Measurements from ENCODE around the gene MBP. TPM values are rescaled to one million over a fixed set of nuclear protein-coding genes. Genes with fewer than 3 reads are reported as not detected.

The MBP gene
- total and polyA plus RNA-seq, 3 experiments from 2014 or later: 59.5 to 196 (median 60.0) TPM

GRCh38 chr18:76983613-76984051, 149.0 kb downstream of the MBP start:
- ChIA-PET POLR2A (no interaction called here), CTCF (interaction anchor here (0.7 to 4.3 kb wide), 21 partner anchors 9 to 226 kb away, joined by 3 to 58 read pairs (median 5); no protein-coding TSS in a partner anchor)
- Mint-ChIP-seq H3K4me1 (peaks cover 6 to 8% (median 8%) of the 10 kb centered on the region in 3 donors), H3K36me3 (peaks cover 0 to 5% (median 4%) of the 10 kb centered on the region in 3 donors), H3K9me3 (no peaks in the 10 kb centered on the region), H3K27ac (peak overlapping the region in 1 of 8 donors; percentile 74), H3K27me3 (peaks cover 0 to 2% of the 10 kb centered on the region in 2 donors), H3K4me3 (no peak overlapping the region)
- Histone ChIP-seq H3K9me3 (ENCODE audit: low read length) (no peaks in the 10 kb centered on the region), H3K4me3 (ENCODE audit: low read length) (no peak overlapping the region), H3K27ac (ENCODE audit: low read depth, low read length) (no peak overlapping the region), H3K4me1 (ENCODE audit: insufficient read depth, low read length) (no peaks in the 10 kb centered on the region), H3K36me3 (ENCODE audit: insufficient read depth, low read length) (no peaks in the 10 kb centered on the region), H3K27me3 (ENCODE audit: insufficient read depth, low read length, poor library complexity, severe bottlenecking) (no peaks in the 10 kb centered on the region)
- DNase-seq: no peak

- Mint-ChIP-seq H3K27ac (peak overlapping the region in 2 of 8 donors; percentile 42 to 74), H3K4me1 (peaks cover 6 to 8% (median 8%) of the 10 kb centered on the region in 3 donors), H3K27me3 (peaks cover 0 to 2% of the 10 kb centered on the region in 2 donors), H3K36me3 (peaks cover 0 to 7% (median 4%) of the 10 kb centered on the region in 3 donors), H3K4me3 (peak overlapping the region in 2 of 7 donors; percentile 23 to 28), H3K9me3 (no peaks in the 10 kb centered on the region)
- H3K27me3 ChIP-seq (ENCODE audit: insufficient read depth, low read length, poor library complexity, severe bottlenecking): no peaks in the 10 kb centered on the region
- no peaks in the 10 kb centered on the region for H3K9me3 ChIP-seq (ENCODE audit: low read length)
- CTCF ChIA-PET: interaction anchor here (0.7 to 4.3 kb wide), 24 partner anchors 9 to 227 kb away, joined by 3 to 58 read pairs (median 4); no protein-coding TSS in a partner anchor
- no peak overlapping the region for H3K27ac ChIP-seq (ENCODE audit: low read depth, low read length)
- POLR2A ChIA-PET: no interaction called here
- H3K4me3 ChIP-seq (ENCODE audit: low read length): no peak overlapping the region
- peak; percentile 70 to 87 (median 74) for DNase-seq
- H3K4me1 ChIP-seq (ENCODE audit: insufficient read depth, low read length): no peaks in the 10 kb centered on the region
- no peaks in the 10 kb centered on the region for H3K36me3 ChIP-seq (ENCODE audit: insufficient read depth, low read length)
Measured at GRCh38 chr18:76982841-76983583, 149.6 kb downstream of the MBP start.

- POLR2A ChIA-PET: no interaction called here
Measured at GRCh38 chr18:76982038-76982437, 150.5 kb downstream of the MBP start.

GRCh38 chr18:76981396-76981968, 151.1 kb downstream of the MBP start:
- H3K9me3 Mint-ChIP-seq: no peaks in the 10 kb centered on the region
- H3K36me3 Mint-ChIP-seq: peaks cover 0 to 7% (median 4%) of the 10 kb centered on the region in 3 donors
- Histone ChIP-seq H3K4me1 (ENCODE audit: insufficient read depth, low read length) (no peaks in the 10 kb centered on the region), H3K27me3 (ENCODE audit: insufficient read depth, low read length, poor library complexity, severe bottlenecking) (no peaks in the 10 kb centered on the region), H3K27ac (ENCODE audit: low read depth, low read length) (no peak overlapping the region), H3K9me3 (ENCODE audit: low read length) (no peaks in the 10 kb centered on the region), H3K36me3 (ENCODE audit: insufficient read depth, low read length) (no peaks in the 10 kb centered on the region), H3K4me3 (ENCODE audit: low read length) (no peak overlapping the region)
- ChIA-PET CTCF (interaction anchor here (4.2 kb wide), 1 partner anchor 179 kb away, joined by 58 read pairs; no protein-coding TSS in a partner anchor), POLR2A (no interaction called here)
- no peak overlapping the region for H3K27ac Mint-ChIP-seq
- peaks cover 6 to 8% (median 8%) of the 10 kb centered on the region in 3 donors for H3K4me1 Mint-ChIP-seq
- H3K4me3 Mint-ChIP-seq: no peak overlapping the region
- DNase-seq: no peak
- peaks cover 0 to 2% of the 10 kb centered on the region in 2 donors for H3K27me3 Mint-ChIP-seq

More at GRCh38 chr18:76982038-76982437, 150.5 kb downstream of the MBP start:
- Histone ChIP-seq H3K27ac (ENCODE audit: low read depth, low read length) (no peak overlapping the region), H3K27me3 (ENCODE audit: insufficient read depth, low read length, poor library complexity, severe bottlenecking) (no peaks in the 10 kb centered on the region), H3K36me3 (ENCODE audit: insufficient read depth, low read length) (no peaks in the 10 kb centered on the region), H3K4me1 (ENCODE audit: insufficient read depth, low read length) (no peaks in the 10 kb centered on the region), H3K4me3 (ENCODE audit: low read length) (no peak overlapping the region), H3K9me3 (ENCODE audit: low read length) (no peaks in the 10 kb centered on the region)
- H3K36me3 Mint-ChIP-seq: peaks cover 0 to 7% (median 4%) of the 10 kb centered on the region in 3 donors
- CTCF ChIA-PET: interaction anchor here (0.9 to 4.3 kb wide), 7 partner anchors 11 to 180 kb away, joined by 3 to 58 read pairs (median 6); no protein-coding TSS in a partner anchor
- H3K27me3 Mint-ChIP-seq: peaks cover 0 to 2% of the 10 kb centered on the region in 2 donors
- no peaks in the 10 kb centered on the region for H3K9me3 Mint-ChIP-seq
- no peak overlapping the region for H3K4me3 Mint-ChIP-seq
- H3K27ac Mint-ChIP-seq: no peak overlapping the region
- peaks cover 6 to 8% (median 8%) of the 10 kb centered on the region in 3 donors for H3K4me1 Mint-ChIP-seq
- DNase-seq: no peak

GRCh38 chr18:76980663-76981395, 151.8 kb downstream of the MBP start:
- Mint-ChIP-seq H3K27me3 (peaks cover 0 to 2% of the 10 kb centered on the region in 2 donors), H3K36me3 (peaks cover 0 to 7% (median 4%) of the 10 kb centered on the region in 3 donors), H3K4me3 (no peak overlapping the region), H3K27ac (peak overlapping the region in 1 of 8 donors; percentile 59), H3K4me1 (peaks cover 6 to 8% (median 8%) of the 10 kb centered on the region in 3 donors), H3K9me3 (no peaks in the 10 kb centered on the region)
- ChIA-PET CTCF (interaction anchor here (4.2 kb wide), 1 partner anchor 179 kb away, joined by 58 read pairs; no protein-coding TSS in a partner anchor), POLR2A (no interaction called here)
- no peaks in the 10 kb centered on the region for H3K27me3 ChIP-seq (ENCODE audit: insufficient read depth, low read length, poor library complexity, severe bottlenecking)
- H3K27ac ChIP-seq (ENCODE audit: low read depth, low read length): no peak overlapping the region
- DNase-seq: no peak
- no peaks in the 10 kb centered on the region for H3K36me3 ChIP-seq (ENCODE audit: insufficient read depth, low read length)
- H3K4me3 ChIP-seq (ENCODE audit: low read length): no peak overlapping the region
- no peaks in the 10 kb centered on the region for H3K9me3 ChIP-seq (ENCODE audit: low read length)
- no peaks in the 10 kb centered on the region for H3K4me1 ChIP-seq (ENCODE audit: insufficient read depth, low read length)

GRCh38 chr18:76979906-76980305, 152.7 kb downstream of the MBP start:
- Histone ChIP-seq H3K27me3 (ENCODE audit: insufficient read depth, low read length, poor library complexity, severe bottlenecking) (no peaks in the 10 kb centered on the region), H3K4me1 (ENCODE audit: insufficient read depth, low read length) (no peaks in the 10 kb centered on the region), H3K4me3 (ENCODE audit: low read length) (no peak overlapping the region), H3K9me3 (ENCODE audit: low read length) (no peaks in the 10 kb centered on the region), H3K36me3 (ENCODE audit: insufficient read depth, low read length) (no peaks in the 10 kb centered on the region), H3K27ac (ENCODE audit: low read depth, low read length) (no peak overlapping the region)
- ChIA-PET CTCF (interaction anchor here (0.8 kb wide), 1 partner anchor 20 kb away, joined by 3 read pairs; no protein-coding TSS in a partner anchor), POLR2A (no interaction called here)
- peaks cover 0 to 2% of the 10 kb centered on the region in 2 donors for H3K27me3 Mint-ChIP-seq
- H3K4me1 Mint-ChIP-seq: peaks cover 6 to 8% (median 8%) of the 10 kb centered on the region in 3 donors
- DNase-seq: no peak
- H3K9me3 Mint-ChIP-seq: no peaks in the 10 kb centered on the region
- no peak overlapping the region for H3K4me3 Mint-ChIP-seq
- no peak overlapping the region for H3K27ac Mint-ChIP-seq
- peaks cover 0 to 7% (median 4%) of the 10 kb centered on the region in 3 donors for H3K36me3 Mint-ChIP-seq

- no peak for DNase-seq
- Histone ChIP-seq H3K27me3 (ENCODE audit: insufficient read depth, low read length, poor library complexity, severe bottlenecking) (no peaks in the 10 kb centered on the region), H3K27ac (ENCODE audit: low read depth, low read length) (no peak overlapping the region), H3K9me3 (ENCODE audit: low read length) (no peaks in the 10 kb centered on the region), H3K4me1 (ENCODE audit: insufficient read depth, low read length) (no peaks in the 10 kb centered on the region), H3K4me3 (ENCODE audit: low read length) (no peak overlapping the region), H3K36me3 (ENCODE audit: insufficient read depth, low read length) (no peaks in the 10 kb centered on the region)
- Mint-ChIP-seq H3K36me3 (peaks cover 0 to 10% (median 4%) of the 10 kb centered on the region in 3 donors), H3K9me3 (no peaks in the 10 kb centered on the region), H3K27ac (peak overlapping the region in 1 of 8 donors; percentile 52), H3K27me3 (peaks cover 0 to 2% of the 10 kb centered on the region in 2 donors), H3K4me1 (peaks cover 6 to 8% (median 8%) of the 10 kb centered on the region in 3 donors), H3K4me3 (no peak overlapping the region)
- ChIA-PET POLR2A (no interaction called here), CTCF (no interaction called here)
Measured at GRCh38 chr18:76979111-76979751, 153.4 kb downstream of the MBP start.

All from CD8-positive, alpha-beta memory T cell (primary cell).